Endothelial cell of umbilical vein (primary cell): Measurements from ENCODE around the gene PITPNB.

Experiments
- CTCF ChIP-seq, 2 donors: IDR thresholded peaks; 1 replicate in 1 of 2; 2 replicates in 1 of 2; pipeline ENCODE4 v1.5.1; 2011; ENCODE audit warnings: low read length in 2 of 2, mild to moderate bottlenecking in 2 of 2, moderate library complexity in 2 of 2, control low read depth in 1 of 2, inconsistent platforms in 1 of 2, low read depth in 1 of 2; ENCODE audit not compliant: insufficient read depth in 1 of 2; ENCODE audit errors: extremely low read depth in 1 of 2
- EZH2 ChIP-seq: IDR thresholded peaks from 2 replicates; pipeline ENCODE4 v1.6.1; 2012; ENCODE audit warnings: borderline replicate concordance, low read depth, mild to moderate bottlenecking, moderate library complexity, low read length, inconsistent platforms; ENCODE audit not compliant: severe bottlenecking
- FOS ChIP-seq: IDR thresholded peaks from 2 replicates; pipeline ENCODE4 v1.6.1; 2011; ENCODE audit warnings: mild to moderate bottlenecking, low read length, moderate library complexity, borderline replicate concordance; ENCODE audit not compliant: insufficient read depth
- GATA2 ChIP-seq: IDR thresholded peaks from 2 replicates; pipeline ENCODE4 v1.7.0; 2011; ENCODE audit warnings: low read depth, mild to moderate bottlenecking, moderate library complexity, mixed read lengths, low read length; ENCODE audit not compliant: insufficient read length, insufficient read depth
- JUN ChIP-seq: IDR thresholded peaks from 2 replicates; pipeline ENCODE4 v1.6.1; 2011; ENCODE audit warnings: borderline replicate concordance, low read depth; ENCODE audit not compliant: insufficient read length, insufficient read depth
- MAX ChIP-seq: IDR thresholded peaks from 2 replicates; pipeline ENCODE4 v1.6.1; 2011; ENCODE audit not compliant: insufficient read depth, insufficient read length
- MYC ChIP-seq: IDR thresholded peaks from one replicate; pipeline ENCODE4 v1.6.1; 2011; ENCODE audit warnings: mild to moderate bottlenecking, low read depth, low read length
- POLR2A ChIP-seq: IDR thresholded peaks from 2 replicates; pipeline ENCODE4 v1.6.1; 2012; ENCODE audit warnings: low read depth, mild to moderate bottlenecking, control low read depth, low read length
- POLR2AphosphoS5 ChIP-seq: IDR thresholded peaks from 2 replicates; pipeline ENCODE4 v1.6.1; 2012; ENCODE audit warnings: low read depth, mild to moderate bottlenecking, control low read depth, low read length, moderate library complexity; ENCODE audit not compliant: insufficient read depth

DNA sequence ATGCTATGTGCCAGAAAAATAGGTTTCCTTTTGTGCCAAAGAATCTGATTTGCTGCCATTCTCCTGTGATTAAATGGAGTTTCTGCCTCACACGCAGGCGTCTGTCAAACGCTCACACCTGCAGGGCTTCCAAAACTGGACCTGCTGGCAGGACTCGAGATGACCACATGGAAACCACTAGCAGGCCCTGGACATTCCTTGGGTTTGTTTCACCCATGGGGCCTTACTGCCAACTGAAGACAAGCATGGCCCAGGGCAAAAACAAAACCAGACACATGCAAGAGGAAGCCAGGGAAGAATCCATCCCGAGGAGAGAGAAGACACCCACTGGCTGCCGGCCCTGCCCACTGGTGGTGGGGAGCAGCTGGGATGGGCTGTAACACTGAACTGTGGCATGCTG, 61.6 kb downstream of the PITPNB start:
- TF ChIP-seq POLR2A: no peak
- no peak for TF ChIP-seq JUN
- TF ChIP-seq POLR2AphosphoS5: no peak
- TF ChIP-seq EZH2: no peak
- TF ChIP-seq CTCF (IDR thresholded peaks at IDR 0.05; ENCODE audit: extremely low read depth in 1 of 2, insufficient read depth in 1 of 2, low read depth in 1 of 2, low read length in 2 of 2): no peak
- TF ChIP-seq GATA2: no peak
- no peak for TF ChIP-seq MAX
- no peak for TF ChIP-seq MYC
- TF ChIP-seq FOS: no peak
